ENCODE data around the gene FBXL16. TPM values are rescaled to one million over a fixed set of nuclear protein-coding genes. Genes with fewer than 3 reads are reported as not detected.

The FBXL16 gene
- total RNA-seq, 1 experiment from 2014 or later, result 40.5 TPM

DNA sequence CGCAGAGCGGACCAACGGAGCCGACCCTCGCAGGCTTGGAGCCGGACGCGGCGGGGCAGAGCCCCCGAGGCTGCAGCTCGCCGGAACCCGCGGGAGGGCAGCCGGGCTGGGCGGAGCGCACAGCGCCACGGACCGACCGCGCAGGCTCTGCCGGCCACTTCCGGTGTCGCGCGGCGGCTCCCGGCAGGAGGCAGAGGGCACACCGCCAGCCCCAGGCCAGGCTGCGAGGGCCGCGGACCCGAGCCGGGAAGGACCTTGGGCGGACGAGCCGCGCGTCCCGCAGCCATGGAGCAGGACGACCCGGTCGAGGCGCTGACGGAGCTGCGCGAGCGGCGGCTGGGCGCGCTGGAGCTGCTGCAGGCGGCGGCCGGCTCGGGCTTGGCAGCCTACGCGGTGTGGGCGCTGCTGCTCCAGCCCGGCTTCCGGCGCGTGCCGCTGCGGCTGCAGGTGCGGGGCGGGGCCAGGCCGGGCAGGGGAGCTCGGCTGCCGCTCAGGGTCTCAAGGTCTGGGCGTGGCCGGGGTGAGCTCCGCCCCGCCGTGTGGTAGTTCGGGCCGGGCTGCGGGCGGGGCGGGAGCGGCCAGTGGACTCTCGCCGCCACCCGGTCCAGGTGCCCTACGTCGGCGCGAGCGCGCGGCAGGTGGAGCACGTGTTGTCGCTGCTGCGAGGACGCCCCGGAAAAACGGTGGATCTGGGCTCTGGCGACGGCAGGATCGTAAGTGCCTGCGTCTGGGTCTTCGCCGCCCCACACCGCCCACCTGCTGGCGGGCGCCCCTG is 15.6 kb upstream of the FBXL16 start, which contains the start of gene ANTKMT:
Gene ANTKMT, plus strand, starts transcription at position 157 of the 775 bp plus-strand sequence. Its CDS starts 129 bp downstream, at position 286.
- BruUV-seq (replicated peaks), result no TSS peak
- ChIA-PET POLR2A (interaction anchor here (0.7 to 9.6 kb wide), 26 partner anchors 8 to 1434 kb away, joined by 3 to 124 read pairs (median 7); partner anchors contain the start of genes CHTF18, CIAO3, FBXL16 and JMJD8), CTCF (interaction anchor here (0.8 to 2.4 kb wide), 9 partner anchors 9 to 97 kb away, joined by 3 to 14 read pairs (median 4); no protein-coding TSS in a partner anchor)
- Mint-ChIP-seq H3K36me3 (ENCODE audit: insufficient read depth, unreplicated experiment) (peaks cover 36% of the 10 kb centered on the region), H3K9me3 (ENCODE audit: unreplicated experiment) (no peaks in the 10 kb centered on the region), H3K27ac (ENCODE audit: low read depth, unreplicated experiment) (peak within 1 kb of the TSS; percentile 59), H3K4me1 (ENCODE audit: insufficient read depth, unreplicated experiment) (peaks cover 9% of the 10 kb centered on the region), H3K27me3 (ENCODE audit: insufficient read depth, unreplicated experiment) (no peaks in the 10 kb centered on the region), H3K4me3 (ENCODE audit: unreplicated experiment) (peak within 1 kb of the TSS; percentile 78)
- no peak for TF ChIP-seq CTCF (IDR thresholded peaks at IDR 0.05; ENCODE audit: unreplicated experiment)
- peak; percentile 82 for DNase-seq (ENCODE audit: unreplicated experiment)
- intact Hi-C loops (cut with micrococcal nuclease), result no loop called here

DNA sequence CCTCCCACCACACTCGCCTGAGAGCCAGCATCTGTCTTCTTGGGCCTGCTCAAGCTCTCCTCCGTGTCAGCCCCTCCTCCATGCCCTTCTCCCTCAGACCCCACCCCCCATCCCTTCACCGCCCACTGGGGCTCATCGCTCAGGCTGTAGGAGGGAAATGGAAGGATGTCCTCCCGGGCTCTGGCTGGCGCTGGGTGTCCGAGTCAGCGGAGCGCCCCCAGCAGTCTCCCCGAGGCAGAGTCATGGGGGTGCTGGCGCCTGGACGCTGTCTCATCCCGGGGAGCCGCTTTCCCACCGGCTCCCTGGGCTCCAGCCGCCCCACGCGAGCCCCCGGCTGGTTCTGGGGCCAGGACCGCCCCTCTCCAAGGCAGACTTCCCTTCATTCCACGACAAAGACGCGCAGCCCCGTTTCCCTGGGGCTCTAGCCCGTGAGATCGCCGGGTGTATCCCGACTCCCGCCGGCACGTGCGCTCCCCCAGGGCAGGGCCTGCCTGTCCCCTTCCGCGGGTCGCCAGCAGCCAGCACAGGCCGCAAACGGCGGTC is 14.9 kb upstream of the FBXL16 start:
- Mint-ChIP-seq H3K36me3 (ENCODE audit: insufficient read depth, unreplicated experiment) (peaks cover 36% of the 10 kb centered on the region), H3K27me3 (ENCODE audit: insufficient read depth, unreplicated experiment) (no peaks in the 10 kb centered on the region), H3K4me1 (ENCODE audit: insufficient read depth, unreplicated experiment) (peaks cover 9% of the 10 kb centered on the region), H3K9me3 (ENCODE audit: unreplicated experiment) (no peaks in the 10 kb centered on the region), H3K27ac (ENCODE audit: low read depth, unreplicated experiment) (peak overlapping the region; percentile 59), H3K4me3 (ENCODE audit: unreplicated experiment) (peak overlapping the region; percentile 78)
- peak; percentile 53 for DNase-seq (ENCODE audit: unreplicated experiment)
- ChIA-PET POLR2A (interaction anchor here (0.7 to 9.6 kb wide), 25 partner anchors 7 to 1434 kb away, joined by 3 to 124 read pairs (median 9); partner anchors contain the start of genes CHTF18, CIAO3, FBXL16 and HAGHL), CTCF (interaction anchor here (0.6 to 2.4 kb wide), 14 partner anchors 8 to 480 kb away, joined by 3 to 14 read pairs (median 4); no protein-coding TSS in a partner anchor)
- BruUV-seq (replicated peaks), result no TSS peak
- TF ChIP-seq CTCF (IDR thresholded peaks at IDR 0.05; ENCODE audit: unreplicated experiment), result peak; percentile 17
- intact Hi-C loops (cut with micrococcal nuclease), result no loop called here

DNA sequence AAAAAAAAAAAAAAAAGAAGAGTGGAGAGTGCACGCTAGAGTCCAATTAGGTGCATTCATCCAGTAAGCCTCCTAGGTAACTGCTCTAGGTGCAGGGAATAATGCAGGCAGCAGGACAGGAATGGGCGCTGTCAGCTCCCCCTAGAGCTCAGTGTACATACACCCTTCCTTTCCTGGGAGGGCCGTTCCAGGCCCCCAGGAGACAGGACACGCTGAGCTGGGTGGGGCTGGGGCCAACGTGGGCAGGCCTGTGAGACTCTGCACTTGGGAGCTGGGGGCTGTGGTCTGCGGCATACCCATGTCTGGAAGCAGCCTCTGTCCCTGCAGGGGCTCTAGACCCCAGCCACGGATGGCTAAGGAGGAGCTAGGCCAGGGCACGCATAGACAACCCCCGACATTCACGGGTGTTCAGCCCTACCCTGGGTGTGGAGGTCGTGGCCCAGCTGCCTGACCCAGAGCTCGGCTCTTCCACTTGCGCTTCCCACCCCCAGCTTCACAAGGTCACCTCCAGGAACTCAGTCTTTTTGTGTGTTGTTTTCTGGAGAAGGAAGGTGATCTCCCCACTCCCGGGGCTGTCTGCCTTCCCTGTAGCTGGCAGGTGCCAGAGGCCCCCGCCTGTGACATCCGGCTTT is 14.3 kb upstream of the FBXL16 start:
- CTCF ChIA-PET, result interaction anchor here (0.6 to 2.4 kb wide), 15 partner anchors 8 to 480 kb away, joined by 3 to 14 read pairs (median 4); no protein-coding TSS in a partner anchor
- intact Hi-C loops (cut with micrococcal nuclease), result no loop called here
- no peaks in the 10 kb centered on the region for H3K9me3 Mint-ChIP-seq (ENCODE audit: unreplicated experiment)
- peaks cover 9% of the 10 kb centered on the region for H3K4me1 Mint-ChIP-seq (ENCODE audit: insufficient read depth, unreplicated experiment)
- peaks cover 36% of the 10 kb centered on the region for H3K36me3 Mint-ChIP-seq (ENCODE audit: insufficient read depth, unreplicated experiment)
- no peaks in the 10 kb centered on the region for H3K27me3 Mint-ChIP-seq (ENCODE audit: insufficient read depth, unreplicated experiment)
- peak overlapping the region; percentile 59 for H3K27ac Mint-ChIP-seq (ENCODE audit: low read depth, unreplicated experiment)
- TSS peak; percentile 34 for BruUV-seq (replicated peaks)
- POLR2A ChIA-PET, result interaction anchor here (0.9 to 9.6 kb wide), 19 partner anchors 6 to 130 kb away, joined by 3 to 124 read pairs (median 12); partner anchors contain the start of genes CHTF18, CIAO3, FBXL16 and HAGHL
- no peak for TF ChIP-seq CTCF (IDR thresholded peaks at IDR 0.05; ENCODE audit: unreplicated experiment)
- DNase-seq (ENCODE audit: unreplicated experiment), result peak; percentile 44
- H3K4me3 Mint-ChIP-seq (ENCODE audit: unreplicated experiment), result peak overlapping the region; percentile 78
